Stimulated activated CD8-positive, alpha-beta memory T cell treated with anti-CD3 and anti-CD28 coated beads, Interleukin-12 subunit alpha, Interleukin-12 subunit beta, amount 100 ng/mL, for 4 hours (primary cell): Measurements from ENCODE around the gene ESRRA.
A peak's percentile ranks its signal among the peaks of the same experiment; 100 is the strongest.

Source experiments
- DNase-seq: peaks from one replicate; pipeline ENCODE4 v3.0.0-alpha.2; 2020; ENCODE audit warnings: low read depth

ESRRA gene

GRCh38 chr11:64333556-64333955 is 28.2 kb downstream of the ESRRA start:
- DNase-seq: no peak

GRCh38 chr11:64334764-64335735 is 29.7 kb downstream of the ESRRA start:
- no peak for DNase-seq

- DNase-seq: no peak
Measured at GRCh38 chr11:64337538-64338249, 32.4 kb downstream of the ESRRA start.

GRCh38 chr11:64338716-64339115 is 33.4 kb downstream of the ESRRA start:
- no peak for DNase-seq

GRCh38 chr11:64339286-64339685 is 34.0 kb downstream of the ESRRA start:
- no peak for DNase-seq

- DNase-seq: peak; percentile 72
Measured at GRCh38 chr11:64339754-64340408, 34.6 kb downstream of the ESRRA start, which contains the start of gene CCDC88B. CCDC88B (plus strand) TSS chr11:64340204; CDS start chr11:64340267, 63 bp downstream.

GRCh38 chr11:64340671-64341335 is 35.5 kb downstream of the ESRRA start:
- peak; percentile 65 for DNase-seq

GRCh38 chr11:64341429-64341828 is 36.1 kb downstream of the ESRRA start:
- DNase-seq: no peak

- peak; percentile 75 for DNase-seq
Measured at GRCh38 chr11:64341851-64342791, 36.8 kb downstream of the ESRRA start.

GRCh38 chr11:64342869-64343745 is 37.8 kb downstream of the ESRRA start:
- DNase-seq: no peak

- DNase-seq: no peak
Measured at GRCh38 chr11:64343767-64344559, 38.6 kb downstream of the ESRRA start.

- DNase-seq: no peak
Measured at GRCh38 chr11:64344787-64345186, 39.5 kb downstream of the ESRRA start.

- DNase-seq: no peak
Measured at GRCh38 chr11:64347193-64347867, 42.0 kb downstream of the ESRRA start.

- DNase-seq: no peak
Measured at GRCh38 chr11:64348383-64349024, 43.2 kb downstream of the ESRRA start.

- no peak for DNase-seq
Measured at GRCh38 chr11:64349025-64349387, 43.7 kb downstream of the ESRRA start.

- DNase-seq: no peak
Measured at GRCh38 chr11:64349404-64349803, 44.1 kb downstream of the ESRRA start.

- DNase-seq: no peak
Measured at GRCh38 chr11:64351136-64351631, 45.9 kb downstream of the ESRRA start.
